ENCODE results near the gene SLC27A3. TPM values are rescaled to one million over a fixed set of nuclear protein-coding genes. Genes with fewer than 3 reads are reported as not detected.

Gene SLC27A3
- total RNA-seq, 1 experiment from 2014 or later, result 5.0 TPM

- DNase-seq (ENCODE audit: low spot score), result no peak
- CTCF ChIA-PET, result no interaction called here
- Histone ChIP-seq H3K27me3 (replicated peaks; ENCODE audit: insufficient read depth, low read depth, low read length, poor library complexity) (no peaks in the 10 kb centered on the region), H3K36me3 (ENCODE audit: insufficient read depth, low read length, poor library complexity, severe bottlenecking) (no peaks in the 10 kb centered on the region), H3K4me3 (ENCODE audit: low read depth, low read length, poor library complexity, severe bottlenecking) (no peak overlapping the region), H3K27ac (ENCODE audit: low read depth, low read length, poor library complexity, severe bottlenecking) (no peak overlapping the region), H3K9me3 (ENCODE audit: low read depth, low read length, poor library complexity, severe bottlenecking) (no peaks in the 10 kb centered on the region), H3K4me1 (ENCODE audit: insufficient read depth, low read length, poor library complexity, severe bottlenecking) (no peaks in the 10 kb centered on the region)
- BruUV-seq (replicated peaks), result no TSS peak
- POLR2A ChIA-PET (ENCODE audit: low non-redundant PET), result no interaction called here
- TF ChIP-seq EZH2 (IDR thresholded peaks at IDR 0.05; ENCODE audit: borderline replicate concordance, low read depth, low read length, poor library complexity, severe bottlenecking) (no peak), CTCF (conservative IDR thresholded peaks at IDR 0.05; ENCODE audit: low read depth, low read length) (no peak)
- intact Hi-C loops (cut with micrococcal nuclease; ENCODE audit: unreplicated experiment), result no loop called here
Observed at GRCh38 chr1:153795330-153795837, 20.2 kb downstream of the SLC27A3 start.

- Histone ChIP-seq H3K4me3 (ENCODE audit: low read depth, low read length, poor library complexity, severe bottlenecking) (no peak overlapping the region), H3K27ac (ENCODE audit: low read depth, low read length, poor library complexity, severe bottlenecking) (no peak overlapping the region), H3K36me3 (ENCODE audit: insufficient read depth, low read length, poor library complexity, severe bottlenecking) (no peaks in the 10 kb centered on the region), H3K27me3 (replicated peaks; ENCODE audit: insufficient read depth, low read depth, low read length, poor library complexity) (no peaks in the 10 kb centered on the region), H3K9me3 (ENCODE audit: low read depth, low read length, poor library complexity, severe bottlenecking) (no peaks in the 10 kb centered on the region), H3K4me1 (ENCODE audit: insufficient read depth, low read length, poor library complexity, severe bottlenecking) (no peaks in the 10 kb centered on the region)
- POLR2A ChIA-PET (ENCODE audit: low non-redundant PET), result no interaction called here
- no TSS peak for BruUV-seq (replicated peaks)
- CTCF ChIA-PET, result interaction anchor here (0.8 to 2.4 kb wide), 2 partner anchors 181 to 190 kb away, joined by 3 to 8 read pairs; partner anchors contain the start of genes JTB and RAB13
- TF ChIP-seq CTCF (conservative IDR thresholded peaks at IDR 0.05; ENCODE audit: low read depth, low read length) (no peak), EZH2 (IDR thresholded peaks at IDR 0.05; ENCODE audit: borderline replicate concordance, low read depth, low read length, poor library complexity, severe bottlenecking) (no peak)
- intact Hi-C loops (cut with micrococcal nuclease; ENCODE audit: unreplicated experiment), result loop anchor here (2.0 kb wide), 1 partner anchor 151 kb away; the partner anchor contains the start of gene DENND4B
- DNase-seq (ENCODE audit: low spot score), result no peak
Observed at GRCh38 chr1:153795934-153796785, 21.0 kb downstream of the SLC27A3 start.

- Histone ChIP-seq H3K4me3 (ENCODE audit: low read depth, low read length, poor library complexity, severe bottlenecking) (no peak overlapping the region), H3K27me3 (replicated peaks; ENCODE audit: insufficient read depth, low read depth, low read length, poor library complexity) (no peaks in the 10 kb centered on the region), H3K27ac (ENCODE audit: low read depth, low read length, poor library complexity, severe bottlenecking) (no peak overlapping the region), H3K36me3 (ENCODE audit: insufficient read depth, low read length, poor library complexity, severe bottlenecking) (no peaks in the 10 kb centered on the region), H3K4me1 (ENCODE audit: insufficient read depth, low read length, poor library complexity, severe bottlenecking) (no peaks in the 10 kb centered on the region), H3K9me3 (ENCODE audit: low read depth, low read length, poor library complexity, severe bottlenecking) (no peaks in the 10 kb centered on the region)
- DNase-seq (ENCODE audit: low spot score), result peak; percentile 78
- intact Hi-C loops (cut with micrococcal nuclease; ENCODE audit: unreplicated experiment), result loop anchor here (1.0 to 2.0 kb wide), 2 partner anchors 150 to 189 kb away; partner anchors contain the start of genes DENND4B and RAB13
- peak; percentile 87 for TF ChIP-seq CTCF (conservative IDR thresholded peaks at IDR 0.05; ENCODE audit: low read depth, low read length)
- no peak for TF ChIP-seq EZH2 (IDR thresholded peaks at IDR 0.05; ENCODE audit: borderline replicate concordance, low read depth, low read length, poor library complexity, severe bottlenecking)
- CTCF ChIA-PET, result interaction anchor here (0.8 to 2.4 kb wide), 2 partner anchors 180 to 190 kb away, joined by 3 to 8 read pairs; partner anchors contain the start of genes JTB and RAB13
- BruUV-seq (replicated peaks), result TSS peak; percentile 16
- POLR2A ChIA-PET (ENCODE audit: low non-redundant PET), result no interaction called here
Observed at GRCh38 chr1:153796786-153797659, 21.8 kb downstream of the SLC27A3 start.

Measured in A673 (cell line).